Heart right ventricle (tissue), 16 donors: ENCODE measurements around the gene DYSF. TPM values are rescaled to one million over a fixed set of nuclear protein-coding genes. Genes with fewer than 3 reads are reported as not detected.

ENCODE experiments used
- ATAC-seq, 8 donors: fragments of 200-7000 bp; cut with Tn5 transposase; one replicate each; pipeline ENCODE4 v1.9.1; 2020; ENCODE audit warnings: mild to moderate bottlenecking in 8 of 8, moderate library complexity in 8 of 8, moderate number of reproducible peaks in 1 of 8
- DNase-seq, 2 donors: peaks; one replicate each; pipeline ENCODE4 v3.0.0-alpha.2; 2020
- H3K27ac ChIP-seq, 10 donors: fragments of 200-600 bp; sonication (generic) in 2 of 10; one replicate each; pipeline versions ENCODE4 v1.5.0 to v1.8.0; 2020 to 2022; ENCODE audit warnings: mild to moderate bottlenecking in 3 of 10
- H3K27me3 ChIP-seq, 7 donors: fragments of 200-600 bp; one replicate each; pipeline ENCODE4 v1.8.0; 2021 to 2022; ENCODE audit warnings: mild to moderate bottlenecking in 2 of 7
- H3K36me3 ChIP-seq, 9 donors: fragments of 200-600 bp; sonication (generic) in 1 of 9; one replicate each; pipeline versions ENCODE4 v1.5.0 to v1.8.0; 2020 to 2022; ENCODE audit warnings: mild to moderate bottlenecking in 2 of 9
- H3K4me1 ChIP-seq, 9 donors: fragments of 200-600 bp; sonication (generic) in 1 of 9; one replicate each; pipeline versions ENCODE4 v1.5.0 to v1.8.0; 2020 to 2022; ENCODE audit warnings: mild to moderate bottlenecking in 4 of 9
- H3K4me3 ChIP-seq, 10 donors: fragments of 200-600 bp; sonication (generic) in 2 of 10; one replicate each; pipeline versions ENCODE4 v1.5.0 to v1.8.0; 2020 to 2022; ENCODE audit warnings: mild to moderate bottlenecking in 7 of 10, moderate library complexity in 2 of 10
- H3K9me3 ChIP-seq, 11 donors: fragments of 200-600 bp in 10 of 11; sonication (generic) in 2 of 11; one replicate each; pipeline versions ENCODE4 v1.5.0 to v1.8.0; 2013 to 2022; ENCODE audit warnings: mild to moderate bottlenecking in 2 of 11, control low read depth in 1 of 11, moderate library complexity in 1 of 11
- WGBS, 2 donors: extraction: QIAGEN DNeasy Blood & Tissue Kit; methylation state at CpG; one replicate each; pipeline ENCODE4 v1.1.7; 2013; ENCODE audit warnings: inconsistent platforms in 1 of 2; 5-methylcytosine and 5-hydroxymethylcytosine counted together
- intact Hi-C, 10 donors: fragments of 100-400 bp; cut with DNase I; formaldehyde crosslinking; loops; one replicate each; pipeline versions ENCODE4 v1.11.1 to v1.14.2; 2022
- polyA plus RNA-seq, 2 donors: library from polyadenylated mRNA; stranded (reverse); fragments of 200-250 nt; gene quantifications; one replicate each; pipeline ENCODE4 v1.2.3, GENCODE V29; 2013
- total RNA-seq, 10 donors: library from RNA; stranded (reverse); fragmentation: NEBNext Ultra II Directional in 3 of 10; extraction: Animal tissue kit (Norgen Biotek cat#: 25700) in 3 of 10; gene quantifications; one replicate each; pipeline versions ENCODE4 v1.2.1 to v1.2.4, GENCODE V29; 2021 to 2023
- TF ChIP-seq, protein P1 (sequence below), 9 donors: fragments of 200-600 bp; sonication (generic) in 2 of 9; IDR thresholded peaks; one replicate each; pipeline versions ENCODE4 v1.5.0 to v1.8.0; 2021 to 2022; ENCODE audit warnings: antibody characterized with exemption in 9 of 9, mild to moderate bottlenecking in 5 of 9, moderate library complexity in 1 of 9
- donor health status: Arrhythmogenic right ventricular cardiomyopathy.
- donor health status: ischemic (EF 13 %, LVEDD 7.1; RV severe dilation, severe dysfunction).
- donor health status: healthy with polysubstance abuse.
- donor health status: DM: no; HTN: yes; CAD: no.
- donor health status: DM: no; HTN: no; CAD: no.
- donor health status: ischemic (EF 25% LVEDD 6.9; RV normal size, moderate dysfunction).
- donor health status: ischemic (EF 25% LVEDD 5.7; RV mildly dilated, moderate dysfunction).
- donor health status: healthy.
- donor health status: DM: yes; HTN: yes; CAD: no.
- donor health status: Ischemic cardiomyopathy.
- donor health status: ischemic (EF 35%, LVEDD 5.7; RV mildly dilated, moderate dysfunction).
- donor health status: nonischemic (EF 11% LVEDD 7.7; RV severe dilation, severe dysfunction).
- donor health status: DM: yes; HTN: yes; CAD: no.
- donor health status: PGD.
- donor health status: ischemic (EF 29% LVEDD 5.4; RV normal size, mild dysfunction).
- donor health status: nonischemic (EF 23%, LVEDD 6.1; RV moderate dilation, normal function).

The DYSF gene
- total and polyA plus RNA-seq, 12 donors: 20.6 to 100 (median 64.8) TPM

GRCh38 chr2:71581026-71581425 is 127.7 kb downstream of the DYSF start:
- Histone ChIP-seq H3K36me3 (peaks cover 0 to 85% (median 0%) of the 10 kb centered on the region in 9 donors), H3K27ac (peak overlapping the region in 1 of 10 donors; percentile 25)
- DNase-seq: peak; percentile 38 to 62

GRCh38 chr2:71583876-71584275 is 130.5 kb downstream of the DYSF start:
- TF ChIP-seq, protein P1, sequence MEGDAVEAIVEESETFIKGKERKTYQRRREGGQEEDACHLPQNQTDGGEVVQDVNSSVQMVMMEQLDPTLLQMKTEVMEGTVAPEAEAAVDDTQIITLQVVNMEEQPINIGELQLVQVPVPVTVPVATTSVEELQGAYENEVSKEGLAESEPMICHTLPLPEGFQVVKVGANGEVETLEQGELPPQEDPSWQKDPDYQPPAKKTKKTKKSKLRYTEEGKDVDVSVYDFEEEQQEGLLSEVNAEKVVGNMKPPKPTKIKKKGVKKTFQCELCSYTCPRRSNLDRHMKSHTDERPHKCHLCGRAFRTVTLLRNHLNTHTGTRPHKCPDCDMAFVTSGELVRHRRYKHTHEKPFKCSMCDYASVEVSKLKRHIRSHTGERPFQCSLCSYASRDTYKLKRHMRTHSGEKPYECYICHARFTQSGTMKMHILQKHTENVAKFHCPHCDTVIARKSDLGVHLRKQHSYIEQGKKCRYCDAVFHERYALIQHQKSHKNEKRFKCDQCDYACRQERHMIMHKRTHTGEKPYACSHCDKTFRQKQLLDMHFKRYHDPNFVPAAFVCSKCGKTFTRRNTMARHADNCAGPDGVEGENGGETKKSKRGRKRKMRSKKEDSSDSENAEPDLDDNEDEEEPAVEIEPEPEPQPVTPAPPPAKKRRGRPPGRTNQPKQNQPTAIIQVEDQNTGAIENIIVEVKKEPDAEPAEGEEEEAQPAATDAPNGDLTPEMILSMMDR (IDR thresholded peaks at IDR 0.05): no peak
- H3K27ac ChIP-seq: no peak overlapping the region
- intact Hi-C loops: no loop called here
- DNase-seq (no peak), ATAC-seq (no peak)
- WGBS, 2 donors: 97 to 99% methylated on average over 7 of the region's 7 CpGs
- H3K4me1 ChIP-seq: peaks cover 0 to 16% (median 5%) of the 10 kb centered on the region in 9 donors
- H3K36me3 ChIP-seq: peaks cover 0 to 67% (median 0%) of the 10 kb centered on the region in 9 donors
- H3K4me3 ChIP-seq: no peak overlapping the region
- H3K9me3 ChIP-seq: no peaks in the 10 kb centered on the region
- H3K27me3 ChIP-seq: no peaks in the 10 kb centered on the region

More at GRCh38 chr2:71581026-71581425, 127.7 kb downstream of the DYSF start:
- Histone ChIP-seq H3K27me3 (no peaks in the 10 kb centered on the region), H3K9me3 (no peaks in the 10 kb centered on the region), H3K4me1 (peaks cover 0 to 28% (median 5%) of the 10 kb centered on the region in 9 donors), H3K4me3 (no peak overlapping the region)
- TF ChIP-seq, protein P1 (IDR thresholded peaks at IDR 0.05): no peak
- 50 to 59% methylated on average over 10 of the region's 10 CpGs for WGBS, 2 donors
- ATAC-seq: peak in 7 of 8 donors; percentile 9 to 47 (median 30)
- intact Hi-C loops: no loop called here

- no peak overlapping the region for H3K4me3 ChIP-seq
- DNase-seq: no peak
- no peak overlapping the region for H3K27ac ChIP-seq
- peaks cover 0 to 73% (median 11%) of the 10 kb centered on the region in 9 donors for H3K36me3 ChIP-seq
- no peaks in the 10 kb centered on the region for H3K9me3 ChIP-seq
- H3K27me3 ChIP-seq: no peaks in the 10 kb centered on the region
- WGBS, 2 donors: 75 to 84% methylated on average over 8 of the region's 8 CpGs
- TF ChIP-seq, protein P1 (IDR thresholded peaks at IDR 0.05): no peak
- intact Hi-C loops: no loop called here
- ATAC-seq: peak in 2 of 8 donors; percentile 9 to 12
- peaks cover 0 to 10% (median under 1%) of the 10 kb centered on the region in 9 donors for H3K4me1 ChIP-seq
Observed at GRCh38 chr2:71586471-71586870, 133.1 kb downstream of the DYSF start.

DNA sequence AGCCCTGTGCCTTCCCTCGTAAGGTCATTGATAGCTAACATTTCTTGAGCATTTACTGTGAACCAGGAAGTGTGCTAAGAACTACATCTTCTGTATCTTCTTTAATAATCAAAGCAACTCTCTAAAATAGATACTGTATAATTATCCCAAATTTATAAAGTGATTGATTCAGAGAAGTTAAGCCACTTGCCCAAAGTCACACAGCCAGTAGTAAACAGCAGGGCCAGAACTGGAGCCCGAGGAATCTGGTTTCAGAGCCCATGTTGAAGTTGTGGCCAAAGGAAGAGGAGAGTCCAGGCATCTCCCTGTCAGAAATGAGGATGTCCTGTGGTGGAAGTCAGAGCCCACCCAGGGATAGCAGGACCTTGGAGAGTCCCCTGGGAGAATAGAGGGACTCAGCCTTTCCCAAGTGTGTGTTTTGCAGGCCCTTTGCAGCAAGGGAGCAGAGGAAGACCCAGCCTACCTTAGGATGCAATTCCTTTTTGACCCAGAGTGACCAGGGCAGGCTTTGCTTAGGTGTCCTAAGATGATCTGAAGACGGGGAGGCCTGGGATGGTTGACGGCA is 134.2 kb downstream of the DYSF start:
- peaks cover 0 to 81% (median 11%) of the 10 kb centered on the region in 9 donors for H3K36me3 ChIP-seq
- H3K4me1 ChIP-seq: peaks cover 0 to 8% (median 0%) of the 10 kb centered on the region in 9 donors
- ATAC-seq: no peak
- DNase-seq: no peak
- intact Hi-C loops: no loop called here
- H3K9me3 ChIP-seq: no peaks in the 10 kb centered on the region
- H3K27me3 ChIP-seq: no peaks in the 10 kb centered on the region
- no peak overlapping the region for H3K4me3 ChIP-seq
- no peak overlapping the region for H3K27ac ChIP-seq
- TF ChIP-seq, protein P1 (IDR thresholded peaks at IDR 0.05): no peak
- WGBS, 2 donors: 94 to 99% methylated on average over 4 of the region's 4 CpGs
